ENCODE measurements around the gene GPC5.

- TF ChIP-seq, protein P1, sequence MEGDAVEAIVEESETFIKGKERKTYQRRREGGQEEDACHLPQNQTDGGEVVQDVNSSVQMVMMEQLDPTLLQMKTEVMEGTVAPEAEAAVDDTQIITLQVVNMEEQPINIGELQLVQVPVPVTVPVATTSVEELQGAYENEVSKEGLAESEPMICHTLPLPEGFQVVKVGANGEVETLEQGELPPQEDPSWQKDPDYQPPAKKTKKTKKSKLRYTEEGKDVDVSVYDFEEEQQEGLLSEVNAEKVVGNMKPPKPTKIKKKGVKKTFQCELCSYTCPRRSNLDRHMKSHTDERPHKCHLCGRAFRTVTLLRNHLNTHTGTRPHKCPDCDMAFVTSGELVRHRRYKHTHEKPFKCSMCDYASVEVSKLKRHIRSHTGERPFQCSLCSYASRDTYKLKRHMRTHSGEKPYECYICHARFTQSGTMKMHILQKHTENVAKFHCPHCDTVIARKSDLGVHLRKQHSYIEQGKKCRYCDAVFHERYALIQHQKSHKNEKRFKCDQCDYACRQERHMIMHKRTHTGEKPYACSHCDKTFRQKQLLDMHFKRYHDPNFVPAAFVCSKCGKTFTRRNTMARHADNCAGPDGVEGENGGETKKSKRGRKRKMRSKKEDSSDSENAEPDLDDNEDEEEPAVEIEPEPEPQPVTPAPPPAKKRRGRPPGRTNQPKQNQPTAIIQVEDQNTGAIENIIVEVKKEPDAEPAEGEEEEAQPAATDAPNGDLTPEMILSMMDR (IDR thresholded peaks at IDR 0.05 in 8 of 11, conservative IDR thresholded peaks at IDR 0.05 in 3 of 11) = no peak
- TF ChIP-seq POLR2A (IDR thresholded peaks at IDR 0.05) = no peak
Observed at GRCh38 chr13:91450913-91451312, 52.5 kb downstream of the GPC5 start.

All from spleen (tissue), 7 donors.